Trophoblast cell (in vitro differentiated cells and primary cell): ENCODE measurements around the gene TMEM120B.
A peak's percentile ranks its signal among the peaks of the same experiment; 100 is the strongest.
"Not testable (repeated sequence)": the region's sequence is repeated elsewhere in the genome, so short reads cannot be mapped to it uniquely, and the experiment has no call there.

Source experiments
- DNase-seq, 2 donors: peaks; one replicate each; pipeline ENCODE4 v3.0.0-alpha.2; 2016
- H2AFZ ChIP-seq: 2 replicates; pipeline ENCODE4 v1.6.1; 2013; ENCODE audit warnings: low read length, moderate library complexity, mild to moderate bottlenecking; ENCODE audit not compliant: insufficient read depth, poor library complexity
- H2AK5ac ChIP-seq: 2 replicates; pipeline ENCODE4 v1.6.1; 2013; ENCODE audit warnings: mild to moderate bottlenecking, low read length
- H2BK120ac ChIP-seq: 2 replicates; pipeline ENCODE4 v1.6.1; 2013; ENCODE audit warnings: low read length, mild to moderate bottlenecking, moderate library complexity; ENCODE audit not compliant: insufficient read depth, poor library complexity
- H2BK12ac ChIP-seq: 2 replicates; pipeline ENCODE4 v1.6.1; 2013; ENCODE audit warnings: mild to moderate bottlenecking, low read length, moderate library complexity
- H2BK5ac ChIP-seq: 2 replicates; pipeline ENCODE4 v1.6.1; 2013; ENCODE audit warnings: low read length, low read depth, moderate library complexity, mild to moderate bottlenecking; ENCODE audit not compliant: poor library complexity
- H3K14ac ChIP-seq: 2 replicates; pipeline ENCODE4 v1.6.1; 2013; ENCODE audit warnings: mild to moderate bottlenecking, low read length
- H3K18ac ChIP-seq: 2 replicates; pipeline ENCODE4 v1.6.1; 2013; ENCODE audit warnings: mild to moderate bottlenecking, low read length
- H3K23ac ChIP-seq: 2 replicates; pipeline ENCODE4 v1.6.1; 2013; ENCODE audit warnings: low read length
- H3K27ac ChIP-seq: 2 replicates; pipeline ENCODE4 v1.5.1; 2013; ENCODE audit warnings: low read depth, mild to moderate bottlenecking, inconsistent platforms, low read length, moderate library complexity
- H3K27me3 ChIP-seq: 2 replicates; pipeline ENCODE4 v1.6.1; 2013; ENCODE audit warnings: inconsistent platforms, mild to moderate bottlenecking, low read length, moderate library complexity; ENCODE audit not compliant: insufficient read depth
- H3K36me3 ChIP-seq, 2 experiments: 1 replicate in 1 of 2; 2 replicates in 1 of 2; pipeline ENCODE4 v1.6.1; 2013; ENCODE audit warnings: low read length in 2 of 2, mild to moderate bottlenecking in 2 of 2, moderate library complexity in 1 of 2; ENCODE audit not compliant: insufficient read depth in 2 of 2, control insufficient read depth in 1 of 2
- H3K4ac ChIP-seq: 2 replicates; pipeline ENCODE4 v1.6.1; 2013; ENCODE audit warnings: low read depth, mild to moderate bottlenecking, low read length, moderate library complexity
- H3K4me1 ChIP-seq, 2 experiments: 1 replicate in 1 of 2; 2 replicates in 1 of 2; pipeline ENCODE4 v1.6.1; 2013; ENCODE audit warnings: low read length in 2 of 2, mild to moderate bottlenecking in 2 of 2, moderate library complexity in 1 of 2; ENCODE audit not compliant: insufficient read depth in 2 of 2, control insufficient read depth in 1 of 2
- H3K4me2 ChIP-seq: 2 replicates; pipeline ENCODE4 v1.6.1; 2013; ENCODE audit warnings: inconsistent platforms, mild to moderate bottlenecking, low read length, moderate library complexity
- H3K4me3 ChIP-seq: 2 replicates; pipeline ENCODE4 v1.5.1; 2013; ENCODE audit warnings: mild to moderate bottlenecking, low read depth, low read length, inconsistent platforms
- H3K79me1 ChIP-seq: one replicate; pipeline ENCODE4 v1.6.1; 2013; ENCODE audit warnings: low read length
- H3K79me2 ChIP-seq: 2 replicates; pipeline ENCODE4 v1.6.1; 2013; ENCODE audit warnings: low read length, mild to moderate bottlenecking; ENCODE audit not compliant: control insufficient read depth, insufficient read depth, poor library complexity
- H3K9ac ChIP-seq: 2 replicates; pipeline ENCODE4 v1.6.1; 2013; ENCODE audit warnings: mild to moderate bottlenecking, low read length
- H3K9me3 ChIP-seq: 2 replicates; pipeline ENCODE4 v1.6.1; 2013; ENCODE audit warnings: low read depth, mild to moderate bottlenecking, control low read depth, inconsistent platforms, low read length; ENCODE audit not compliant: insufficient read depth
- H4K12ac ChIP-seq: 2 replicates; pipeline ENCODE4 v1.6.1; 2013; ENCODE audit warnings: low read depth, mild to moderate bottlenecking, low read length, moderate library complexity
- H4K8ac ChIP-seq: 2 replicates; pipeline ENCODE4 v1.6.1; 2013; ENCODE audit warnings: low read depth, mild to moderate bottlenecking, low read length, moderate library complexity
- H4K91ac ChIP-seq: one replicate; pipeline ENCODE4 v1.6.1; 2013; ENCODE audit warnings: low read depth, mild to moderate bottlenecking, low read length, moderate library complexity
- WGBS: extraction: QIAGEN DNeasy Blood & Tissue Kit; methylation state at CpG from one replicate; pipeline ENCODE4 v1.1.7; 2013; ENCODE audit warnings: missing lambda C conversion rate; ENCODE audit not compliant: insufficient read length, insufficient coverage; ENCODE audit errors: extremely low coverage; 5-methylcytosine and 5-hydroxymethylcytosine counted together

Gene TMEM120B

GRCh38 chr12:121758536-121758935, 46.0 kb downstream of the TMEM120B start:
- not testable (repeated sequence) for H4K12ac ChIP-seq, H3K79me2 ChIP-seq, H3K36me3 ChIP-seq, H4K8ac ChIP-seq, H3K9me3 ChIP-seq, H2BK120ac ChIP-seq, H3K14ac ChIP-seq, H3K23ac ChIP-seq, H2AK5ac ChIP-seq, H3K9ac ChIP-seq, H3K4me3 ChIP-seq, H3K27me3 ChIP-seq, H3K4me2 ChIP-seq, H2BK5ac ChIP-seq, H4K91ac ChIP-seq, H3K18ac ChIP-seq, H2BK12ac ChIP-seq, H3K4ac ChIP-seq, DNase-seq, H3K27ac ChIP-seq, H2AFZ ChIP-seq, H3K79me1 ChIP-seq
- WGBS: no CpG with 5 or more reads among the region's 22 CpGs
- H3K4me1 ChIP-seq: peaks cover 3 to 10% of the 10 kb centered on the region in 2 experiments

- Histone ChIP-seq H3K79me2 (no peaks in the 10 kb centered on the region), H3K14ac (no peak overlapping the region)
- no CpG with 5 or more reads among the region's 6 CpGs for WGBS
These were observed 49.7 kb downstream of the TMEM120B start for GRCh38 chr12:121762269-121762668.

GRCh38 chr12:121764808-121765207, 52.3 kb downstream of the TMEM120B start:
- Histone ChIP-seq H3K79me2 (no peaks in the 10 kb centered on the region), H4K12ac (no peak overlapping the region), H2BK5ac (no peak overlapping the region), H3K4ac (no peak overlapping the region), H4K91ac (no peak overlapping the region), H3K4me3 (no peak overlapping the region), H3K36me3 (peaks cover 3 to 7% of the 10 kb centered on the region in 2 experiments), H3K27me3 (no peaks in the 10 kb centered on the region), H3K79me1 (no peaks in the 10 kb centered on the region), H3K4me1 (peaks cover 7 to 20% of the 10 kb centered on the region in 2 experiments), H2AFZ (no peak overlapping the region), H3K9me3 (no peaks in the 10 kb centered on the region), H2BK12ac (no peak overlapping the region), H2BK120ac (no peak overlapping the region), H3K23ac (no peak overlapping the region), H3K4me2 (no peak overlapping the region), H3K9ac (no peak overlapping the region), H3K18ac (no peak overlapping the region), H3K14ac (no peak overlapping the region), H4K8ac (no peak overlapping the region), H2AK5ac (no peak overlapping the region), H3K27ac (no peak overlapping the region)
- no peak for DNase-seq
- WGBS: no CpG with 5 or more reads among the region's 3 CpGs

More at GRCh38 chr12:121762269-121762668, 49.7 kb downstream of the TMEM120B start:
- Histone ChIP-seq H2BK120ac (no peak overlapping the region), H4K12ac (no peak overlapping the region), H3K9ac (no peak overlapping the region), H2AK5ac (no peak overlapping the region), H2BK12ac (no peak overlapping the region), H3K9me3 (no peaks in the 10 kb centered on the region), H4K91ac (no peak overlapping the region), H3K18ac (no peak overlapping the region), H3K4me3 (no peak overlapping the region), H4K8ac (no peak overlapping the region), H3K27me3 (no peaks in the 10 kb centered on the region), H3K27ac (no peak overlapping the region), H3K36me3 (peaks cover 6 to 11% of the 10 kb centered on the region in 2 experiments), H2AFZ (no peak overlapping the region), H3K79me1 (no peaks in the 10 kb centered on the region), H3K4ac (no peak overlapping the region), H2BK5ac (no peak overlapping the region), H3K4me1 (peaks cover 7 to 18% of the 10 kb centered on the region in 2 experiments), H3K4me2 (no peak overlapping the region), H3K23ac (no peak overlapping the region)
- no peak for DNase-seq

- Histone ChIP-seq H3K36me3 (peaks cover 3 to 7% of the 10 kb centered on the region in 2 experiments), H4K12ac (no peak overlapping the region), H3K14ac (no peak overlapping the region), H3K79me1 (no peaks in the 10 kb centered on the region), H3K23ac (no peak overlapping the region), H2AK5ac (no peak overlapping the region), H2BK12ac (no peak overlapping the region), H3K4ac (no peak overlapping the region), H2BK120ac (no peak overlapping the region), H3K4me3 (no peak overlapping the region), H3K4me2 (no peak overlapping the region), H3K27me3 (no peaks in the 10 kb centered on the region), H3K27ac (no peak overlapping the region), H4K91ac (no peak overlapping the region), H3K9me3 (no peaks in the 10 kb centered on the region), H2BK5ac (no peak overlapping the region), H3K79me2 (no peaks in the 10 kb centered on the region), H3K18ac (no peak overlapping the region), H2AFZ (no peak overlapping the region), H3K4me1 (peaks cover 11 to 28% of the 10 kb centered on the region in 2 experiments), H4K8ac (no peak overlapping the region), H3K9ac (no peak overlapping the region)
- peak in 1 of 2 donors; percentile 28 for DNase-seq
- no CpG with 5 or more reads among the region's 5 CpGs for WGBS
These were observed 53.0 kb downstream of the TMEM120B start for GRCh38 chr12:121765573-121765972.
